ENCODE results near the gene RBM7. TPM values are rescaled to one million over a fixed set of nuclear protein-coding genes. Genes with fewer than 3 reads are reported as not detected.

The RBM7 gene
- total RNA-seq, 1 experiment from 2014 or later = 27.9 TPM

DNA sequence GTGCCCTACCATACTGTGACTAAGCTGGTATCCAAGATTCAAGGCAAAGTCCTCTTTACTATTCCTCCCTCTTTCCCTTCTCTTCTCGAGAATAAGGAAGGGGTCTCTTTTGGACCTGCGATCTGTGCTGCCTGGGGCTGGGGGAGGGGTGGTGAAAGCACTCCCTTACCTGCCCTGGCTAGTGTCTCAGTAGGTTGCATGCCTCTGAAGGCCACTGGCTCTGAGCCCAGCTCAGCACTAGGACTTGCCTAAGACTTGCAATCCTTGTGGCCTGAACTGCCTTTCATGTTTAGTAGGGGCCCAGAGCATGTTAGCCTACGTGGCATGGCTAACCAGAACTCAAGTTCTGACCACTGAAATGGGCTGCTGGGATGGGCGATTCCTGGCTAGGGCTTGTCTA is 25.8 kb downstream of the RBM7 start:
- Histone ChIP-seq H4K20me1 (ENCODE audit: insufficient read depth) (no peaks in the 10 kb centered on the region), H3K9ac (ENCODE audit: low read length) (no peak overlapping the region), H3K9me2 (ENCODE audit: insufficient read depth) (no peaks in the 10 kb centered on the region), H3K79me2 (ENCODE audit: insufficient read depth, low read length) (no peaks in the 10 kb centered on the region), H3K9me3 (ENCODE audit: control insufficient read depth in 1 of 2, insufficient read depth in 1 of 2, low read depth in 1 of 2, low read length in 2 of 2) (no peaks in the 10 kb centered on the region), H3K4me1 (ENCODE audit: control insufficient read depth in 1 of 2, insufficient read depth in 2 of 2, low read length in 2 of 2) (no peaks in the 10 kb centered on the region), H3K4me3 (replicated peaks in 1 of 2; ENCODE audit: low read depth in 1 of 2, low read length in 2 of 2) (no peak overlapping the region), H3K36me3 (ENCODE audit: control insufficient read depth in 1 of 2, insufficient read depth in 2 of 2, low read length in 2 of 2) (no peaks in the 10 kb centered on the region), H3K27ac (ENCODE audit: low read depth, low read length) (no peak overlapping the region), H3K27me3 (ENCODE audit: insufficient read depth, low read length) (no peaks in the 10 kb centered on the region), H3K4me2 (ENCODE audit: low read length) (no peak overlapping the region), H2AFZ (ENCODE audit: low read depth, low read length, poor library complexity, severe bottlenecking) (no peak overlapping the region)
- DNase-seq (ENCODE audit: low read depth, low spot score) (no peak), ATAC-seq (no peak)
- intact Hi-C loops (cut with micrococcal nuclease) = no loop called here
- TF ChIP-seq POLR2AphosphoS5 (IDR thresholded peaks at IDR 0.05; ENCODE audit: low read depth, low read length) (no peak), ZFX (IDR thresholded peaks at IDR 0.05) (no peak), SP1 (IDR thresholded peaks at IDR 0.05; ENCODE audit: low read depth) (no peak), TCF7L2 (IDR thresholded peaks at IDR 0.05; ENCODE audit: borderline replicate concordance, extremely low read depth, insufficient read depth, insufficient read length) (no peak), EZH2 (IDR thresholded peaks at IDR 0.05) (no peak), ELF1 (IDR thresholded peaks at IDR 0.05; ENCODE audit: borderline replicate concordance, low read depth) (no peak), JUND (IDR thresholded peaks at IDR 0.05) (no peak), RAD21 (IDR thresholded peaks at IDR 0.05; ENCODE audit: low read depth) (no peak), EGR1 (IDR thresholded peaks at IDR 0.05; ENCODE audit: low read depth) (no peak), CEBPB (IDR thresholded peaks at IDR 0.05; ENCODE audit: low read depth) (no peak), ZNF274 (IDR thresholded peaks at IDR 0.05; ENCODE audit: low read depth, low read length) (no peak), EZH2phosphoT487 (IDR thresholded peaks at IDR 0.05; ENCODE audit: borderline replicate concordance) (no peak), CBX3 (IDR thresholded peaks at IDR 0.05; ENCODE audit: low read depth) (no peak), SIN3A (IDR thresholded peaks at IDR 0.05; ENCODE audit: low read depth) (no peak), POLR2A (IDR thresholded peaks at IDR 0.05; ENCODE audit: borderline replicate concordance, extremely low read depth, insufficient read depth, insufficient read length) (no peak)
- TF ChIP-seq, protein P1, sequence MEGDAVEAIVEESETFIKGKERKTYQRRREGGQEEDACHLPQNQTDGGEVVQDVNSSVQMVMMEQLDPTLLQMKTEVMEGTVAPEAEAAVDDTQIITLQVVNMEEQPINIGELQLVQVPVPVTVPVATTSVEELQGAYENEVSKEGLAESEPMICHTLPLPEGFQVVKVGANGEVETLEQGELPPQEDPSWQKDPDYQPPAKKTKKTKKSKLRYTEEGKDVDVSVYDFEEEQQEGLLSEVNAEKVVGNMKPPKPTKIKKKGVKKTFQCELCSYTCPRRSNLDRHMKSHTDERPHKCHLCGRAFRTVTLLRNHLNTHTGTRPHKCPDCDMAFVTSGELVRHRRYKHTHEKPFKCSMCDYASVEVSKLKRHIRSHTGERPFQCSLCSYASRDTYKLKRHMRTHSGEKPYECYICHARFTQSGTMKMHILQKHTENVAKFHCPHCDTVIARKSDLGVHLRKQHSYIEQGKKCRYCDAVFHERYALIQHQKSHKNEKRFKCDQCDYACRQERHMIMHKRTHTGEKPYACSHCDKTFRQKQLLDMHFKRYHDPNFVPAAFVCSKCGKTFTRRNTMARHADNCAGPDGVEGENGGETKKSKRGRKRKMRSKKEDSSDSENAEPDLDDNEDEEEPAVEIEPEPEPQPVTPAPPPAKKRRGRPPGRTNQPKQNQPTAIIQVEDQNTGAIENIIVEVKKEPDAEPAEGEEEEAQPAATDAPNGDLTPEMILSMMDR (IDR thresholded peaks at IDR 0.05 in 2 of 3, conservative IDR thresholded peaks at IDR 0.05 in 1 of 3; ENCODE audit: borderline replicate concordance in 1 of 3, insufficient read depth in 1 of 3, low read depth in 2 of 3, low read length in 2 of 3) = no peak
- TF ChIP-seq, protein P2, sequence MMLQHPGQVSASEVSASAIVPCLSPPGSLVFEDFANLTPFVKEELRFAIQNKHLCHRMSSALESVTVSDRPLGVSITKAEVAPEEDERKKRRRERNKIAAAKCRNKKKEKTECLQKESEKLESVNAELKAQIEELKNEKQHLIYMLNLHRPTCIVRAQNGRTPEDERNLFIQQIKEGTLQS (IDR thresholded peaks at IDR 0.05) = no peak
- TF ChIP-seq, protein P3, sequence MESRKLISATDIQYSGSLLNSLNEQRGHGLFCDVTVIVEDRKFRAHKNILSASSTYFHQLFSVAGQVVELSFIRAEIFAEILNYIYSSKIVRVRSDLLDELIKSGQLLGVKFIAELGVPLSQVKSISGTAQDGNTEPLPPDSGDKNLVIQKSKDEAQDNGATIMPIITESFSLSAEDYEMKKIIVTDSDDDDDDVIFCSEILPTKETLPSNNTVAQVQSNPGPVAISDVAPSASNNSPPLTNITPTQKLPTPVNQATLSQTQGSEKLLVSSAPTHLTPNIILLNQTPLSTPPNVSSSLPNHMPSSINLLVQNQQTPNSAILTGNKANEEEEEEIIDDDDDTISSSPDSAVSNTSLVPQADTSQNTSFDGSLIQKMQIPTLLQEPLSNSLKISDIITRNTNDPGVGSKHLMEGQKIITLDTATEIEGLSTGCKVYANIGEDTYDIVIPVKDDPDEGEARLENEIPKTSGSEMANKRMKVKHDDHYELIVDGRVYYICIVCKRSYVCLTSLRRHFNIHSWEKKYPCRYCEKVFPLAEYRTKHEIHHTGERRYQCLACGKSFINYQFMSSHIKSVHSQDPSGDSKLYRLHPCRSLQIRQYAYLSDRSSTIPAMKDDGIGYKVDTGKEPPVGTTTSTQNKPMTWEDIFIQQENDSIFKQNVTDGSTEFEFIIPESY (IDR thresholded peaks at IDR 0.05; ENCODE audit: extremely low read depth, insufficient replicate concordance, low read length) = no peak
- BruUV-seq (replicated peaks) = no TSS peak
- CTCF ChIA-PET = no interaction called here
- POLR2A ChIA-PET = no interaction called here
- RAD21 ChIA-PET (ENCODE audit: low non-redundant PET in 1 of 2, low total read pairs in 2 of 2, uncharacterized antibody in 2 of 2, unreplicated experiment in 2 of 2) = no interaction called here

Measured in HCT116 (cell line).